AG04450 (cell line): ENCODE measurements around the gene LNX2. TPM values are rescaled to one million over a fixed set of nuclear protein-coding genes. Genes with fewer than 3 reads are reported as not detected.
A peak's percentile ranks its signal among the peaks of the same experiment; 100 is the strongest.

Experiments used
- CTCF ChIA-PET: fragments of 300-600, 350-600 bp; formaldehyde crosslinking; extraction: SDS; loops from one replicate; lab custom pipeline; 2022; ENCODE audit warnings: antibody characterized with exemption, inconsistent platforms; lab: Charles Lee
- POLR2A ChIA-PET: fragments of 350-600 bp; formaldehyde crosslinking; extraction: SDS; loops from one replicate; lab custom pipeline; 2021; ENCODE audit warnings: antibody characterized with exemption, inconsistent platforms; lab: Yijun Ruan, JAX
- DNase-seq: peaks from one replicate; pipeline ENCODE4 v3.0.0-alpha.2; 2011; ENCODE audit warnings: low read depth, low spot score
- H3K27ac ChIP-seq: one replicate; pipeline ENCODE4 v1.5.1; 2012; ENCODE audit warnings: low read depth, low read length, control low read depth
- H3K27me3 ChIP-seq: one replicate; pipeline ENCODE4 v1.6.0; 2012; ENCODE audit warnings: low read length; ENCODE audit not compliant: control insufficient read depth, insufficient read depth
- H3K4me3 ChIP-seq: 2 replicates; pipeline ENCODE4 v1.5.1; 2011; ENCODE audit warnings: mild to moderate bottlenecking, low read depth, low read length, control low read depth
- H3K9me3 ChIP-seq: 2 replicates; pipeline ENCODE4 v1.5.1; 2012; ENCODE audit warnings: low read length; ENCODE audit not compliant: control insufficient read depth, insufficient read depth
- polyA plus RNA-seq: library from polyadenylated mRNA; depleted of rRNA; stranded (reverse); fragments of >200 nt; gene quantifications from 2 replicates; pipeline ENCODE4 v1.2.3, GENCODE V29; 2011
- TF ChIP-seq, protein P1 (sequence below): IDR thresholded peaks from 2 replicates; pipeline ENCODE4 v1.5.1; 2011; ENCODE audit warnings: low read depth, low read length, control low read depth, inconsistent platforms

The LNX2 gene
- polyA plus RNA-seq, 1 experiment: 6.9 TPM

- Histone ChIP-seq H3K27ac (no peak overlapping the region), H3K27me3 (no peaks in the 10 kb centered on the region), H3K9me3 (no peaks in the 10 kb centered on the region; the same call in 1 of the 2 replicates), H3K4me3 (no peak overlapping the region)
- ChIA-PET CTCF (interaction anchor here (1.1 to 2.2 kb wide), 5 partner anchors 27 to 161 kb away, joined by 3 to 25 read pairs (median 3); no protein-coding TSS in a partner anchor), POLR2A (no interaction called here)
- no peak for DNase-seq
- TF ChIP-seq, protein P1, sequence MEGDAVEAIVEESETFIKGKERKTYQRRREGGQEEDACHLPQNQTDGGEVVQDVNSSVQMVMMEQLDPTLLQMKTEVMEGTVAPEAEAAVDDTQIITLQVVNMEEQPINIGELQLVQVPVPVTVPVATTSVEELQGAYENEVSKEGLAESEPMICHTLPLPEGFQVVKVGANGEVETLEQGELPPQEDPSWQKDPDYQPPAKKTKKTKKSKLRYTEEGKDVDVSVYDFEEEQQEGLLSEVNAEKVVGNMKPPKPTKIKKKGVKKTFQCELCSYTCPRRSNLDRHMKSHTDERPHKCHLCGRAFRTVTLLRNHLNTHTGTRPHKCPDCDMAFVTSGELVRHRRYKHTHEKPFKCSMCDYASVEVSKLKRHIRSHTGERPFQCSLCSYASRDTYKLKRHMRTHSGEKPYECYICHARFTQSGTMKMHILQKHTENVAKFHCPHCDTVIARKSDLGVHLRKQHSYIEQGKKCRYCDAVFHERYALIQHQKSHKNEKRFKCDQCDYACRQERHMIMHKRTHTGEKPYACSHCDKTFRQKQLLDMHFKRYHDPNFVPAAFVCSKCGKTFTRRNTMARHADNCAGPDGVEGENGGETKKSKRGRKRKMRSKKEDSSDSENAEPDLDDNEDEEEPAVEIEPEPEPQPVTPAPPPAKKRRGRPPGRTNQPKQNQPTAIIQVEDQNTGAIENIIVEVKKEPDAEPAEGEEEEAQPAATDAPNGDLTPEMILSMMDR: peak; percentile 41
These were observed 45.0 kb upstream of the LNX2 start for GRCh38 chr13:27665333-27665732.

- TF ChIP-seq, protein P1: no peak
- Histone ChIP-seq H3K27ac (no peak overlapping the region), H3K27me3 (no peaks in the 10 kb centered on the region), H3K4me3 (no peak overlapping the region), H3K9me3 (no peaks in the 10 kb centered on the region; the same call in 1 of the 2 replicates)
- CTCF ChIA-PET: interaction anchor here (1.3 kb wide), 1 partner anchor 25 kb away, joined by 3 read pairs; no protein-coding TSS in a partner anchor
- POLR2A ChIA-PET: interaction anchor here (0.5 kb wide), 1 partner anchor 681 kb away, joined by 4 read pairs; no protein-coding TSS in a partner anchor
- DNase-seq: no peak
These were observed 43.6 kb upstream of the LNX2 start for GRCh38 chr13:27663947-27664346.

DNA sequence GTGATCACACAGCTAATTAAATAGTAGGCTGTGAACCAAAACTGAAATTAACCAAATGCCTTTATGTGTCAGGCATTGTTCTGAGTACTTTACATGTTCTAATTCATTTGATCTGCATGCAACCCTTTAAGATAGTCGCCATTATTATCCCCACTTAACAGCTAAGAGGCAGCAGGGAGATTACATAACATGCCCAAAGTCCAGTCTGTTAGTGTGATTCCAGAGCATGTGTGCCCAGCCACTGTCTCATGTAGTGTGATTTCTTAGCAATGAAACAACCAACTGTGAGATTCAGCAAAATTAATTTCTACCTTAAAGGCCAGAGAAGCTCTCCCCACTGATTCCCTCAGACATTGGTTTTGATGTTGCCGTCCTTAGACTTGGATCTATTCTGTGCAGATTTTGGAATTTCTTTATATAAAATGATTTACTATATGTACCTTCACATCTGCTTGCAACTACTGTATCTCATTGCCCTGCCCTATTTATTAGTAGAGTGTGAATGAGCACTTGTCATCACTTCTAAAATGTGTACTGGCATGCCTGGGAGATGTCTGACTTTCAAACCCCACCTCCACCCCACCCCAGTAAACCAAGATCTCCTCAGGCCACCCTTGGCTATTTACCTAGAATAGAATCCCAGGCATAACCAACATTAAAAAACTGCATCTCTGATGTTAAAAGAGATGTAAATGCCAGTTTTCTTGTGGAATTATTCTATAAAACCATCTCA lies 42.6 kb upstream of the LNX2 start:
- POLR2A ChIA-PET: no interaction called here
- no peaks in the 10 kb centered on the region for H3K27me3 ChIP-seq
- H3K9me3 ChIP-seq: no peaks in the 10 kb centered on the region; the same call in 1 of the 2 replicates
- no peak overlapping the region for H3K4me3 ChIP-seq
- TF ChIP-seq, protein P1: no peak
- H3K27ac ChIP-seq: no peak overlapping the region
- DNase-seq: no peak
- CTCF ChIA-PET: no interaction called here

DNA sequence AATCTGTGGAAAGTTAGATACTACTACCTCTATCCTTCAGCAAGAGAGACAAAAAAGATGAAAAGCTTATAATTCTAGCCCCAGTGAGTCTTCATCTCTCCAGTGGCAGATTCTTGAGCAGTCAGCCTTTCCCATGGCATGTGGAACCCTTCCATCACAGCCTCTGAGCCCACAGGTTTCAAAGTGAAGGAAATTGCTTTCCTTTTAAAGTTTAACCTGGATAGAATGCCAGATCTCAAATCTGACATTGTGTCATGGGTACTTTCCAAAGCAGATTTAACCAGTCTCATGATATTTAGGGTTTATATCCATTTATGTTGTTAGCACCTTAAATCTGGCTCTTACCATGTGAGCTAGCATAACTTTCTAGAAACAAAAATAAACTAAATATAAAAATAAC lies 40.7 kb upstream of the LNX2 start:
- Histone ChIP-seq H3K9me3 (no peaks in the 10 kb centered on the region; the same call in 1 of the 2 replicates), H3K27me3 (no peaks in the 10 kb centered on the region), H3K4me3 (no peak overlapping the region), H3K27ac (no peak overlapping the region)
- ChIA-PET CTCF (no interaction called here), POLR2A (no interaction called here)
- DNase-seq: no peak
- TF ChIP-seq, protein P1: no peak

- H3K4me3 ChIP-seq: no peak overlapping the region
- ChIA-PET CTCF (no interaction called here), POLR2A (interaction anchor here (0.7 kb wide), 1 partner anchor 128 kb away, joined by 3 read pairs; no protein-coding TSS in a partner anchor)
- no peak overlapping the region for H3K27ac ChIP-seq
- H3K27me3 ChIP-seq: no peaks in the 10 kb centered on the region
- no peak for DNase-seq
- TF ChIP-seq, protein P1: no peak
- H3K9me3 ChIP-seq: no peaks in the 10 kb centered on the region
These were observed 40.2 kb upstream of the LNX2 start for GRCh38 chr13:27660511-27660910.
